HG03432 (cell line): ENCODE data around the gene MCC.

Experiments
- ATAC-seq: cut with Tn5 transposase; IDR thresholded peaks from one replicate; pipeline ENCODE4 v1.9.1; 2021; ENCODE audit warnings: mild to moderate bottlenecking, moderate library complexity; ENCODE audit not compliant: unreplicated experiment

MCC gene

DNA sequence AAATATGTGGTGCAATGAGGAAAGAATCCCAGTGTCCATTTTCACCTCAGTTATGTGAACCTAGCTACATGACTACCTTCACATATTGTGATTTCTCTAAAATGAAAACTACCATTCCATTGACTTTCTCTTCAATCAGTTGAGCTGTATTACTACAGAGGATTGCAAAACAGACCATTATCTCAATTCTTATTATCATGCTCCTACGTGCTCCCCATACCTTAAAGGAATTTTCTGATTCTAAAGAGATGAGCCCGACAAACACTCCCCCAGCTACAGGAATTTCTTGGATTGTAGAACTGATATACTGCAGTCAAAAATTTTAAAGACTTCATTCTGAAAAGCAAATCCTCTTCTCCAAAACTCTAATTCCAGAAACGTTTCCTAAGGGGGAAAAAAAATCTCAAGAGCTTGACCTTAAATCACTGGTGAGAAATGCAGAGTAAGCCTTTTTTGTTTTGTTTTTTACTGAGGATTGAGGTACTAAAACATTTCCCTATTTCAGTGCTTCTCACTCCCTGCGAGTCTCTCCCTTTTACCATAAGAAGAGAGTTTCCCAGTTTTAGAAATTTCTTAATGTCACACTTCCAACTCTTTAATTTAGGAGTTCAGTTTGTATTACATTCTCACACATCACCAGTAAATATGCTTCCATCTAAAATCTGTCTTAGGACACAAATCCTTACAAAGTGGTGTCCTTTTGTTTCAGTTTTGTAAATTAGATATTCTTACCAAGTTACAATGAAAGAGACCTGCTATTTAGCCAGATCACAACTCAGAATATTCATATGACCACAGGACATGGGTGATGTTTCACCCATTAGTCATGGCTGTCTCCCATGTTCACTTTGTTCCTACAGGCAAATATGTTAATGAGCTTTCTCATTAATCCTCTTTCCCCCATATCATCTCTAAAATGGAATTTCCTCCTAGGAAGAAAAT is 257.3 kb downstream of the MCC start:
- no peak for ATAC-seq

DNA sequence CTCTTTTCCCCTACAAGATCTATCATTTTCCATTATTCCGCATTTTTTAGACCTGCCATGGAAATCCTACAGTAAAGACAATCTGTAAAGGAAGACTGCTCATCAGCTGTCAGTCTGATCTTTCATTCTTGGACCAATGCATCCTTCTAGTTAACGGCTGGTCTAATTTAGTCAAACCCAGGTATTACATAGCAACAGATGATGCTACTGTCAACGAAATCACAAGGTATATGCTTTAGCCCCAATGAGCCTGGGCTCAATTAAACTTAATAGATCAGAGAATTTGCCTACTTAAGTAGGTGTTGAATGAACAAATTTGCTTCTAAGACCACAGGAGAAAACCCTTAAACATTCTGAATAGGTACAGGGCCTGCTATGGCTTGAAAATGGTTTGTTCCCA is 260.5 kb downstream of the MCC start:
- ATAC-seq = no peak

DNA sequence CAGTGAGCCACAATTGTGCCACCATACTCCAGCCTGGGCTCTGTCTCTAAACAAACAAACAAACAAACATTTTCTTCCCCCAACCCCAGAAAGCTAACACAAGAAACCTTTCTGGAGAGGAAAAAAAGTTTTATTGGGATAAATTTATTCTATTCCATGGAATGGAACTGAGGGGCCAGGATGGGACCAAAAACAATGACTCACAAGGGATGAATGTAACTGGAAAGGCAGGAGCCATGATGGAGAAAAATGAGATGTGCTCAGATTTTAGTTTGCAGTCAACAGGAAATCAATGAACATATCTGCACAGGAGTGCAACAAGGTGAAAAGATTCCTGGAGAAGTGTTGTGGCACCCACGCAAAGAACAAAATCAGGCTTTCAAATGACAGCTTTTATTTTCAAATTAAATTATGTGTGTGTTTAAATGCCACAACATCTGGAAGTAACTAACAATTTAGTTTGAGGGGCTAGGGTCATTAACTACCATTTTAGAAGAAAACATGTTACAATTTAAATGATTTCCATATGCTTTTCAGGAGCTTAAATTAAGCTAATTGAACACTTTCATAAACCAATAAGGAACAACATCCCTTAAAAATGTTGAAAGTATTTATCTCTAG is 262.0 kb downstream of the MCC start:
- no peak for ATAC-seq

DNA sequence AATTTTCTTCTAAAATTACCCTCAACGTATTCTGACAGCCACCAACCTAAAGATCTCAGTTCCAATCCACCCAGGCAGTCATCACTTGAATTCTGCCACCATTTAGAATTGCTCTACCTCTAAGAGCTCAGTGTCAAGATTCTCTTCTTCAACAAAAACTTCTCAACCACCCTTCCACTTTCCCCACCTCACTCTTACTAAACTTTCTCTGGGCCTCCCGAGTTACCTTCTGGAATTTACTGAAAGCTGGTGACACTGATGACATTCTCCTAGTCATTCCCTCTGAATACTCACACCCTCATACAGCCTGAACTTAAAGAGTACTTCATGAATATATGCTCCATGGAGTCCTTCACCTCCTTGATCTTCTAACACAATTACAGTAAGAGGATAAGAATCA is 263.0 kb downstream of the MCC start:
- ATAC-seq = no peak

DNA sequence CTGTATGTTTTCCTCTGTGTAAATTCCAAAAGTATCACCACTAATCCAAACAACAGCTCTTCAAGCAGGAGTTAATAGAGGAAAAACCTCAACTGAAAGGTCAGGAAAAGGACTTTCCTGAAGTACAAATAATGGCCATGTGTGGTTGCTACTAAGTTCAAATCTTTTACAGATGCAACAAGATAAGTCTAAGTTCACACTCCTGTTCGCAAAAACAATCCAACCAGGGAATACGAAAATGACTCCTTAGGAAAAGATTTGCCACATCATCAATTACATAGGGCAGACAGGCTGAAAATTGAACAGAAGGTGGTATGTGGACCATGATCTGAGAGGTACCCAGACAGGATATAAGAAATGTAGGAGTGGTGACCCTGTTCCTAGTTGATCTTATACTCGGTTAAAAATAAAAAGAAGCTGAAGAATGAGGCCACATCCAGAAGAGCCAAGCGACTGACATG is 263.6 kb downstream of the MCC start:
- no peak for ATAC-seq

DNA sequence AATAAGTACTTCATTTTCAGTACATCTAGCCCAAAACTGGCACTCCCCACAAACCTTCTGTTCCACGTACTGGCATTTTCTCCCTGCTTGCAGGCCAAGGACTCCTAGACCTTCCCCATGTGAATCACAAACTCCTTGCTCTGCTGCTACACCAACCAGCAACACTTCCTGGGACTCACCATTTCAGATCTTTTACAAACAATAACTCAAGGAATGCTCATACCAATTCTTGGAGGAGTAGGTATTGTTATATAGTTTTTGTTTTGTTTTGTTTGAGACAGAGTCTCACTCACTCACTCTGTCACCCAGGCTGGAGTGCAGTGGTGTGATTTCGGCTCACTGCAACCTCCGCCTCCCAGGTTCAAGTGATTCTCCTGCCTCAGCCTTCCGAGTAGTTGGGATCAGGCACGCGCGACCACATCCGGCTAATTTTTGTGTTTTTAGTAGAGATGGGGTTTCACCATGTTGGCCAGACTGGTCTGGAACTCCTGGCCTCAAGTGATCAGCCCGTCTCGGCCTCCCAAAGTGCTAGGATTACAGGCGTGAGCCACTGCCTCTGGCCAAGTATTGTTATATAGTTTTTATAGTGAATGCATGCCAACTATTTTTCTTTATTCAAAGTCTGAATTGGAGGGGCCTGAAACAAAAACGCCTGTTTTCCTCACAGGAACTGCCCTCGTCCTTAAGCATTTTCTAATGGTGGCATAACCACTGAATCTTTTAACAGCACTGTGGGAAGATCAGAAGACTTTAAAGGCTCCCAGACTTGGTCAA is 264.2 kb downstream of the MCC start:
- ATAC-seq = no peak

DNA sequence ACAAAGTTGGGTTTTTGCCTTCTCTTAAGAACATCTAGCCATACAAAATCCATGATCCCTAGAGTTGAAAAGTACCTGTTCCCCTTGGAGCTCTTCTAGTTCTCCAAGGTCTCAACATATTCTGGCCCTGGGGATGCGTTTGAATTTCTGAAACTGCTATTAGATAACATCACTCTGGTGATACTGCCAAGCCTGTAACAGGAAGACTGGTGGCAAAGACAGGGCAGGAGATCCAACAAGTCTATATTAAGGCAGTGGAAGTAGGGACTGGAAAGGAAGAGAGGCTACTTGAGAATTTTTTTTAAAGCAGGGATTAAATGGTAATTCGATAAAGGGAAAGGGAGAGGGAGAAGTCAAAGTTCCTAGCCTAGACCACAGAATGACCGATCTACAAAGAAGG is 264.9 kb downstream of the MCC start:
- no peak for ATAC-seq

DNA sequence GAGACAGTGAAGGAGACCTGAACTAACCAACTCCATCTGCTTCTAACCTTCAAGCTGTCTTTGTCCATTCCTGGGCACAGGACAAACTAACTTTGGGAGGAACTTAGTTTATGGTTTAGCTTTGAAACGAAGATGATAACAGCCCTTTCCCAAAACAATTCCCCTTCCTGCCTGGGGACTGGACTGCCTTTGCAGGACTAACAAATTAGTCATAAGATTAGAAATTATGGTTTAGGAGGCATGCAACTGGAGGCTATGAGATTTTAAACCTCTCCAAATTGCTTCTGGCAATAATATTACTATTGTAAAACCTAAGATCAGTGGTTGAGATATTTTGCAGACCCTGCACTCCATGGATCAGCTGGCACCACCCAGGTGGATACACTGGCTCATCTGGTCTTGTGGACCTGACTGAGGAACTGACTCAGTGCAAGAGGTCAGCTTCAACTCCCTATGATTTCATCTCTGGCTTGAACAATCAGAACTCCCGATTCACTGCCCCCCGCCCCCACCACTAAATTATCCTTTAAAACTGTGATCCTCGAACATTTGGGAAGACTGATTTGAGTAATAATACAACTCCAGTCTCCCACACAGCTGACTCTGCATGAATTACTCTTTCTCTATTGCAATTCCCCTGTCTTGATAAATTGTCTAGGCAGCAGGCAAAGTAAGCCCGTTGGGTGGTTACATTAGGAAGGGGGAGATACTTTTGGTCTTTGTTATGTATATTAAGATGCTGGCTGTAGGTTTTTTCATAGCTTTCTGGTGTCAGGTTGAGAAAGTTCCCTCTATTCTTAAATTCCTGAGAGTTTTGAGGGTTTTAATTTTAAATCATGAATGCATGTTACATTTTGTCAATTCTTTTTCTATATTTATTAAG is 266.7 kb downstream of the MCC start:
- ATAC-seq = no peak

DNA sequence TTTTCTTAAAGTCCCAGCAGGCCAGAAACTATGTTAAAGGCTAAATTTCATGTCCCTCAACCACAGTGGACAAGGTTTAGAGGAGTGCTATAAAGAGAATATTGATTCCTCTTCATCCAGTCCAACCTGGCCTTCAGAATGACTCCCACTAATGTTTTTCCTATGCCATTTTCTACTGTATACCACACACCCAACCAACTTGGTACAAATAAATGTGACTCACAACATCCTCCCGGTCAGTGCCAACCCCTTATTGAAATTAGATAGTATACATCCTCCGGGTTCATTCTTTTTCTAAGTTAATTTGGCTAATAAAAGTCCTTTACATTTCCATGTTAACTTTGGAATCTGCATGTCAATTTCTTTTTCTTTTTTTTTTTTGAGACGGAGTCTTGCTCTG is 268.6 kb downstream of the MCC start:
- ATAC-seq = no peak

DNA sequence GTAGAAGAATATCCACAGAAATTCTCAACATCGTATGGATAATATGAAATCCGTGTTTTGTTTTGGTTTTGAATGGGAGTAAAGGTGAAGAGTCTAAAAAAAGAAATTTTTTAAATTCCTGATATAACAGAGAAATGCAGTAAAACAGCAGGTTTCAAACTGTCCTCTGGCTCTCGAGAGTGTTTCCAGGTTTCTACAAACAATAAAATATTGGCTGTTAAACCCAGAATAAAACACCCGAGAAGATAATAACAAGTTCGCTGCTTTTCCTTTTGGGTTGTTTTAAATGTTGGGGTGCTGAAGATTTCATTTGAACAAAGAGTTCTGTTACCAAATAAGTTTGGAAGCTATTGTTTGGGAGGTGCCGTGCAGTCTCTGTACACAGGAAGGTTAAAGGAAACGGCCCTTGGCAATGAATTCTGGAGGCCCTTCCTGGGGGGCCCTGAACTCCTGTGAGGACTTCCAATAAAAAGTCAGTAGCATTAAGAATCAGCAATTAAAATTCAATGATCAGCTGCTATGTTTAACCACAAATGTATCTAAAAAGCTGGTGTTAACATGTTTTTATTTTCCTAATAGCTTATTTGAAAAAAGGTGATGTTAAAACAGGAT is 269.2 kb downstream of the MCC start:
- no peak for ATAC-seq

DNA sequence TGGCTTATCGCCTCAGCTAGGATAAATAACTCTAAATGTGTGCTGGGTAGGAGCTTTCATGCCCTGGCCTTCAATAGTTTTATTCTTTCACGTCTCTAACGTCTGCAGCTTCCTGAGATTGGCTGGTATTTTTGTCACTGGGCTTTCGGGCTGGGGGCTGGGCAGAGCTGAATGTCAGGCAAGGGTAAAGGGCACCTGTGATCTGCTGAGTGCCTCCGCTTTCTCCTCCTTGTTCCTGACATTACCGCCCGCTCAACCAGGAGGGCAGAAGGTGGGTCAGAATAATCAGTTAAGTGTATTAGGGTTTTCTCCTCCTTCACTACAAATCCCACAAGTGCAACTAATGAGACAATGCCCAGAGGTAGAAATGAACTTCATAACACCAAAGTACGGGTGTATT is 270.1 kb downstream of the MCC start:
- no peak for ATAC-seq

DNA sequence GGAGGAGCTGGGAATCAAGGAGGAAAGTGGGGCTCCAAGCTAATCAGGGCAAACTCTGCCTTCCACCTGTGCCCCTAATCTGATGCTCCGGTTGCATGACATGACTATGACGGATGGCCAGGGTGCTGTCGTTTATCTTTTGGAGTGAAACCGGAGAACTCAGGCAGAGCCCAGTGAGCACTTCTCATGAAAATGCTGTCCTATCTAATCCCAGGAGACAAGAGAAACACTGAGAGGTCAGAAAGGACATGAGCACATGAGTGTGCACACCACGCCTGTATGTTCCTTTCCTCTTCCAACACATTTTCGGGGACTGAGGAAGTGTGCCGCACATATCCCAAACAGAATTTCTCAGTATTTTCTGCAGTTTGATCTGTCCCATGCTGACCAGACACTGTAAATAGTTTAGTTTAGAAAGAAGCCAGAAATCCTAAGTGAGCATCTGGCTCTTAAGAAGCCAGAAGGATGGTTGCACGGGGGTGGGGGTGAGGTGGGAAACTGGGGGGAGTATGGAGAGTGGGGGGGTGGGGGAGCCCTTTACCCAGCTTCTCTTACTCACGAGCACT is 270.6 kb downstream of the MCC start:
- no peak for ATAC-seq

DNA sequence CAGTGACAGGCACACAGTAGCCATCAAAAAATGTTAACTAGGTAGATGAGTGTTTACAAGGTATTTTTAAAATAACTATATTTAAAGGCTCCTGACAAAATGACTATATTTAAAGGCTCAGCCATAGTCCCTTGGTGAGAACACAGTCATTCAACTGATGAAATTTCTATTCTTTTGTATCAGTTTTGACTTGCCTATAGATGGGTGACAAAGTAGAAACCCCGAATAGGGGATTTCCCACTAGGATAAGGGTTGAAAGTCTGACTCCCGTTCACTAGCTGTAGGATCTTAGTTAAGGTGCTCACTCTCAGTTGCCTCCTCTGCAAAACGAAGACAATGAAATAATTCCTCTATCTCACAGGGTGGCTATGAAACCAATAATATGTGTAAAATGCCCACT is 271.7 kb downstream of the MCC start:
- ATAC-seq = no peak

DNA sequence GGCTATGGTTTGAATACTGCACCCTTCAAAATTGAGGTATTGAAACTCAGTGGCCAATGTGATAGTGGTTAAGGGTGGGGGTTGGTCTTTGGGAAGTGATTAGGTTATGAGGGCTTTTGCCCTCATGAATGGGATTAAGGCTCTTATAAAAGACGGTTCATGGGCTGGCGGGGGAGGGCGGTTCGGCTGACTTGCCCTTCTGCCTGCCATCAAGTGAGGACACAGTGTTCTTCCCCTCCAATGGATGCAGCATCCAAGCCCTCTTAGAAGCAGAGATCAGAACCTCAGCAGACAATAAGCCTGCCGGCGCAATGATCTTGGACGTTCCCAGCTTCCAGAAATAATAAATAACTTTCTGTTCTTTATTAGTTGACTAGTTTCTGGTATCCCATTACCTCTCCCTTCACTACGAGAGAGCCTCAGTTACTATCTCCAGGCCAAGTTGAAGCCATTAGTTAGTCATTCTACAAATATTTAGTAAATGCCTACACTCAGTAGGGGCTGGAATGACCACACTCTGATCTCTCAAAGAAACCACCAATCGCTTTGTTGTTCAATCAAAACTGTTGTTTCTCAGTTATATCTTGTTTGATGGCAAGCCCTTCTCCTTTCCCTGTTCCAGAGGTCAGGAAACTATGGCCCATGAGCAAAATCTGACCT is 272.7 kb downstream of the MCC start:
- no peak for ATAC-seq

DNA sequence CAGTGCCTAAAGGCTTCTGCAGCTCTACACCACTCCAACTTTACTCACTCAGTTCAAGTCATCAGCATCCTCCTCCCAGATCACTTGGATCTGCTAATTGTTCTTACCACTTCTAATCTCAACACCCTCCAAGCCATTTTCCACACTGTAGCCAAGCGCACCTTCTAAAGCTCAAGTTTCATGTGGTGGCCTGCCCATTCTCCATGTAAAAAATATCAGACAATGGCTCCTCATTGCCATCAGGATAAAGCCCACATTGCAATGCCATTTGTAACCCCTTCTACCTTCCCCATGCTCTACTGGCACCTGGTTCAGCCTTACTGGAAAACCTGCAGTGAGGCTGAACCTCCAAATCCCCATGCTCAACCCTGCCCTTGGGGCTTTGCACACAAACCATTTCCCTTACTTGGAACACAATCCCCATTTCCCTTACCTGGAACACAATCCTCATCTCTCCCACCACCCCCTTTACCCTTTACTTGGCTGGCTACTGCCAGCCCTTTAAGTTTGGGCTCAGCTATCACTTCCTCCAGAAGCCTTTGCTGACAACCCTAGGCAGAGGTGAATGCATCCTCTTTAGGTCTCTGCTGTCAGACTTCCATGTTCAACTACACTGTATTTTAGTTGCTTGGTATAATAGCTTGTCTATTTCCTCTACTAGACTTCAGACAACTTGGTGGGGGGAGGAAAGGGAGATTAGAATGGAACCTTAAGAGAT is 273.5 kb downstream of the MCC start:
- ATAC-seq = no peak

DNA sequence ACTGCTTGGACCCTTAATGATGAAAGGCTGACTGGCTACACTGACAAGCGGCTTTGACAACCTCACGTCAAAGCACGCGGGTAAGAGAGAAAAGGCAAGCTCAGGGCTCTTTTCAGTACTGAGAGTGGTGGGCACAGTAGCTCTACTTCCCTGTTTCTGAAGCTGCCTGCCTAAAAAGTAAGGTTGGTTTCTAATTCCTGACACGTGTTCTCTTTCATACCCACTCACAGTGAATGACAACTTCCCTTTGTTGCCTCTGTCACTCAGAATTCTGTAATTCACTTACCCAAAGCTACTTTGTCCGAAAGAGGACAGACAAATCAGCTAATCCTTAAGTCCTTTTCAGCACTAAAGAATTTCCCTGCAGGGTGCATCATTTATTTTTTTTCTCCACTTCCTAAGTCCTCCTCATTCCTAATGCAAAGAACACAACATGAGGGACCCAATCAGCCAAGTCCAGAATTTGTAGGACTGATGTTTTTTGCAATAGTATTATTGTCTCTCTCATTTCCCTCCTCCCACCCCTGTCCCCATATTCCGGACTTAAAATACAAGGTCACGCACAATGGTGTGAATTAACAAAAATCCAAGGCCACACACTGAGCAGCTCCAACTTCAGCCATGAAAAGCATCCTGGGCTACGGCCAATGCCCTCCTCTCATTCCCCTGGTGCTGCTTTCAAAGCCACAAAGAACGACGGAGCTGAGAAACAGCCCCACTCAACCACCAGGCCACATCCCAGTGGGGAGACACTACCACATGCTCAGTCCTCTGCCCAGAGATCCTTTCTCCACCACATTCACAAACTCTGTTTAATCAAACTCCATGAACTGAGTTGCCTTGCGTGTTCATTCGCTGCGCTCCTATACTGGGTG is 274.5 kb downstream of the MCC start:
- ATAC-seq = peak; percentile 66

DNA sequence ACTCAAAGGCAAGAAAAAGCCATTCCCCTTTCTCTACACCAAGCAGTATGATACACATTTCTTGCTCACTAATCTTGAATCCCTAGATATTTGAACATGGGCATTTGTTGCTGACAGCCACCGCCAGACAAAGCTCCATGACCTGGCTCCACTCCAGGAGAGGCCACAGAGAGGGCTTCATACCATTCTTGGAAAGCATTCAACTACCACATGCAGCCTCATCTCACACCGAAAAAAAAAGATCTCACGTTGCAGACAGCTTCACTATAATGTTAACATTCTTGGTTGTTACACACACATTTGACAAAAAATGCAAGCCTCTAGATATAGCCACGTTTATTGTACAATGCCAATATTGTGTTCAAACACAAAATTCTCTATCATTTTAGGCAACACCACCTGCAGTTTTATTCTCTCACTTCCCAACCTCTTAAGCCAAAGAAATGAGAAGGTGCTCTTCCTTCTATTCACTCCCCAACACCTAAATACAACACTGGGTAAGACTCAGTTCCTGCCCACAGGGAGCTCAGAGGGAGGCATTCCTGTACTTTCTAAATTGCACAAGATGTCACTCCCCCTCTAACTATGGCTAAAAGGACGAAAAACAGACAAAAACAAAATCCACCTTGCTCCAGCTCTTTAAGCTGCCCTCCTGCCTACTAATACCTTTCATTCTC is 275.9 kb downstream of the MCC start:
- ATAC-seq = no peak
